ENCODE results near the gene TRIM39.
"Not testable (repeated sequence)": the region's sequence is repeated elsewhere in the genome, so short reads cannot be mapped to it uniquely, and the experiment has no call there.

The TRIM39 gene

DNA sequence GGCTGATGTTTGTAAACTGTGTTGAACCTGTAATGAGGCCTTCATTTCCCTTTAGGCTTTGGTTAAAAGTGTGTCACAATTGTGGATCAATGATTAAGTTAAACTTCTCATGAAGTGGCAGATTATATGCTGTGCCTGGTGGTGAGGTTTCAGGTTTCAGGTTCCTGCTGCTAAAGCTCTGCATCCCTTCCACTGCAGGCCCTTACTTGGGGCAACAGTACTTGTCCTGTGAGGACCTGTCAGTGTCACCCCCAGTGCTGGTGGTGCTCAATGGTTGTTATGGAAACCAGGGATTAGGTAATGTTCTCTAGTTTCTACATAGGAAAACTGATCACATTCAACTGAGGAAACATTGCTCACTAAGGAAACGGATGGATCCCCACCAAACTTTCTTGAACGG lies 36.7 kb downstream of the TRIM39 start:
- no peak for DNase-seq (ENCODE audit: low read depth in 2 of 2)

DNA sequence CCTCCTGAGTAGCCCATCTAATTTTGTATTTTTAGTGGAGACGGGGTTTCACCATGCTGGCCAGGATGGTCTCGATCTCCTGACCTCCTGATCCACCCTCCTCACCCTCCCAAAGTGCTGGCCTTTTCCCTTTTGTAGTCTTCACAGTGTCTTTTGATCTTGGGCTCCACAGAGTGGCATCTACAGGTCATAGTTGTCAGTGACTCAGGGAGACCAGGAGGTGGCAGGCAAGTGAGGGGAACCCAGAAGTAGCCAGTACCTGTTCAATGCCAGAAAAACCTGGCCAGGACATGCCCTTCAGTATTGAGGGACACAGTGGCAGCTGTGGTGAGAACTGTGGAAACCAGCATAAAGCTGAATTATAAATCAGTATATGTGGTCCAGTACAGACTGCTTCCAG lies 37.9 kb downstream of the TRIM39 start:
- DNase-seq (ENCODE audit: low read depth in 2 of 2) = no peak

DNA sequence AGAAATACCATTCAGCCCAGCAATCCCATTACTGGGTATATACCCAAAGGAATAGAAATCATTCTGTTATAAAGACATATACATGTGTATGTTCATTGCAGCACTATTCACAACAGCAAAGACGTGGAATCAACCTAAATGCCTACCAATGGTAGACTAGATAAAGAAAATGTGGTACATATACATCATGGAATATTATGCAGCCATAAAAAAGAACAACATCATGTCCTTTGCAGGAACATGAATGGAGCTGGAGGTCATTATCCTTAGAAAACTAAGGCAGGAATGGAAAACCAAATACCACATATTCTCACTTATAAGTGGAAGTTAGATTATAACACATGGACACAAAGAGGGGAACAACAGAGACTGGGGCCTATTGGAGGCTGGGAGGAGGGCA lies 42.6 kb downstream of the TRIM39 start:
- DNase-seq (ENCODE audit: low read depth in 2 of 2) = not testable (repeated sequence)

DNA sequence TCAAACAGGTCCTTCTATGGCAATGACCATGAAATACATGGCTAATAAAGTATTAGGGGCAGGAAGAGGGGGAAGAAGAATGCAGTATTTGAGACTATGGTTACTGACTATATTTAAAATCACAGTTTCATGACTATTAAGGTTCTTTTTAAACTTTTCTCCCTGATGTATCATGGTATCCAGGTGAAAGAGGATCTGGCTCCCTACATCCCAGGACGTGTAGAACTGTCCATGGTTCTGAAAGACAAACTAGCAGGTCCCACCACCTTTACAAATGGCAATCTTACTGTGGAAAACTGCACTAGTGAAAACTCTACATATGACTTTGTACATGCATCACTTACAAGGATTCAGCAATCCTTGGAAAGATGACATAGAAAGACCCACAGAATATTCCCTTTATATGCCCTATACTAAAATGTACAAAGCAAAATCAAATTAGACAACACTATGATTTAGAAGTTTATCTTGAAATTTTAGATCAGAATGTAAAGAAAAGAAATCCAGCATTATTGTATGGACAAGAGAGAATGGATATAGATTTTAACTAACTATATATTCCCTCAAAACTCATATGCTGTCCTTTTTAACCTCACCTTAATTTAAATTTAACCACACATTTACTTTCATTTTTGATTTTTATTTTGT lies 51.7 kb downstream of the TRIM39 start:
- no peak for DNase-seq (ENCODE audit: low read depth in 2 of 2)

DNA sequence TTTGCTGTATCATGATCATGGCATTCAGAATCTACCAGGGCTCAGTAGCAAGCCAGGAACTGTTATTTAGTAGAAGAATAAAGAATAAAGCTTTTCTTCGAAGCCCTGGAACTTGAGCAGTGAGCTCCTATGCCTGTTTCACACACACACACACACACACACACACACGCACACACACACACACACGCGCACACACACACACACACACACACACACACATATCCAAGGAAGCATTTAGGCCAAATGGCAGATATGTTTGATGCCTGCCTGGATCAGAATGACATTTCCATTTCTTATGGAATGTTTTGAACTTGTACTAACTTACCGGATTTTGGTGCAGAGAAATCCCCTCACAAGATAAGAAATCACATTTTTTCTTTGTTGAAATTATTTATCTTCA lies 53.7 kb downstream of the TRIM39 start:
- no peak for DNase-seq (ENCODE audit: low read depth in 2 of 2)

DNA sequence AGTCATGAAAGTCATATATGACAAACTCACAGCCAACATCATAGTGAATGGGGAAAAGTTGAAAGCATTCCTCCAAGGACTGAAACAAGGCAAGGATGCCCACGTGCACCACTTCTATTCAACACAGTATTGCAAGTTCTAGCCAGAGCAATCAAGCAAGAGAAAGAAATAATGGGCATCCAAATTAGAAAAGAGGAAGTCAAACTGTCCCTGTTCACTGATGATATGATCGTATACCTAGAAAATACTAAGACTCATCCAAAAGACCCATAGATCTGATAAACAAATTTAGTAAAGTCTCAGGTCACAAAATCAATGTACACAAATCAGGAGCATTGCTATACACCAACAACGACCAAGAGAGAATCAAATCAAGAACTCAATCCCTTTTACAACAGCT lies 59.4 kb downstream of the TRIM39 start:
- no peak for DNase-seq (ENCODE audit: low read depth in 2 of 2)

DNA sequence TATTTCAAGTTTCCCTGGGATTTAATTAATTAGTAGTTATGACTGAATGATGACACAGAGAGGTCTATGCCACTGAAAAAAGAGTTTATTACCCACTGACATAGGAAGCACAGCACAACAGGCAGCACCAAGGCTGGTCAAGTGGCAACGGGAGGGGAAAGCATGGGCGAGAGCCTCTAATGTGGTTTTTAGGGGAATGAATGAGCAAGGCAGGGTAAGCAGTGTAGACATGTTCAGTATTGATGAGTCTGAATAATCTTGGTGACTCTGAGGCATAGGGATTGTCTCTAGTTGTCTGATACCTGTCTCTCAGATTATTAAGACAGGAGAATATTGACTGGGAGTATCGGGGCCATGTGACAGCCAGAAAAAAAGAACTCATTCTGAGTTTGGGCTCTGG lies 64.5 kb downstream of the TRIM39 start:
- no peak for DNase-seq (ENCODE audit: low read depth in 2 of 2)

Data from stimulated activated CD8-positive, alpha-beta memory T cell treated with anti-CD3 and anti-CD28 coated beads, Interleukin-2, amount 100 ng/mL, for 48 hours (primary cell).